GM12891 (cell line): ENCODE measurements around the gene BACH2.

ENCODE experiments used
- DNase-seq: peaks from one replicate; pipeline ENCODE4 v3.0.0; 2011; ENCODE audit warnings: low spot score; ENCODE audit not compliant: insufficient read length
- FAIRE-seq: peaks from 2 replicates; lab custom pipeline; 2011; peaks lifted over from hg19 to GRCh38; lab: Jason Lieb, UNC
- PAX5 ChIP-seq: IDR thresholded peaks from 2 replicates; pipeline ENCODE4 v1.6.1; 2011; ENCODE audit warnings: low read length, moderate library complexity, mild to moderate bottlenecking; ENCODE audit not compliant: insufficient read depth, severe bottlenecking
- POLR2A ChIP-seq: IDR thresholded peaks from 2 replicates; pipeline ENCODE4 v1.6.1; 2011; ENCODE audit warnings: low read depth, low read length, control low read depth
- POLR2AphosphoS5 ChIP-seq: IDR thresholded peaks from 2 replicates; pipeline ENCODE4 v1.6.1; 2011; ENCODE audit warnings: low read depth, low read length, control low read depth
- POU2F2 ChIP-seq: IDR thresholded peaks from 2 replicates; pipeline ENCODE4 v1.6.1; 2011; ENCODE audit warnings: low read depth, mild to moderate bottlenecking, control low read depth, low read length, moderate library complexity
- SPI1 ChIP-seq: IDR thresholded peaks from 2 replicates; pipeline ENCODE4 v1.6.1; 2011; ENCODE audit warnings: low read depth, low read length, control low read depth
- TAF1 ChIP-seq: IDR thresholded peaks from 2 replicates; pipeline ENCODE4 v1.6.1; 2011; ENCODE audit warnings: low read depth, low read length, control low read depth

BACH2 gene

GRCh38 chr6:89999154-89999553, 297.5 kb downstream of the BACH2 start:
- DNase-seq = no peak
- FAIRE-seq = no peak
- TF ChIP-seq TAF1 = no peak
- no peak for TF ChIP-seq PAX5
- no peak for TF ChIP-seq SPI1
- no peak for TF ChIP-seq POU2F2
- no peak for TF ChIP-seq POLR2AphosphoS5
- no peak for TF ChIP-seq POLR2A

GRCh38 chr6:89997456-89998445, 298.9 kb downstream of the BACH2 start:
- no peak for DNase-seq
- no peak for TF ChIP-seq POLR2AphosphoS5
- no peak for TF ChIP-seq SPI1
- TF ChIP-seq POU2F2 = no peak
- TF ChIP-seq POLR2A = no peak
- TF ChIP-seq TAF1 = no peak
- TF ChIP-seq PAX5 = no peak
- no peak for FAIRE-seq

- DNase-seq = no peak
- no peak for TF ChIP-seq SPI1
- TF ChIP-seq PAX5 = no peak
- TF ChIP-seq TAF1 = no peak
- TF ChIP-seq POU2F2 = no peak
- no peak for TF ChIP-seq POLR2A
- TF ChIP-seq POLR2AphosphoS5 = no peak
- FAIRE-seq = no peak
These were observed 303.2 kb downstream of the BACH2 start for GRCh38 chr6:89993411-89993810.

- TF ChIP-seq POLR2AphosphoS5 (no peak), SPI1 (no peak), PAX5 (no peak), POU2F2 (no peak), TAF1 (no peak), POLR2A (no peak)
- no peak for FAIRE-seq
- no peak for DNase-seq
These were observed 303.8 kb downstream of the BACH2 start for GRCh38 chr6:89992818-89993217.

- FAIRE-seq = no peak
- TF ChIP-seq SPI1 = no peak
- DNase-seq = no peak
These were observed 306.9 kb downstream of the BACH2 start for GRCh38 chr6:89989742-89990141.

- FAIRE-seq (no peak), DNase-seq (no peak)
- TF ChIP-seq POLR2A (no peak), POU2F2 (no peak), TAF1 (no peak), POLR2AphosphoS5 (no peak), PAX5 (no peak), SPI1 (no peak)
These were observed 308.8 kb downstream of the BACH2 start for GRCh38 chr6:89987830-89988229.

GRCh38 chr6:89987140-89987539, 309.5 kb downstream of the BACH2 start:
- no peak for DNase-seq
- no peak for FAIRE-seq
- no peak for TF ChIP-seq POLR2AphosphoS5
- no peak for TF ChIP-seq PAX5
- TF ChIP-seq TAF1 = no peak
- TF ChIP-seq POU2F2 = no peak
- no peak for TF ChIP-seq POLR2A
- TF ChIP-seq SPI1 = no peak

- DNase-seq (no peak), FAIRE-seq (no peak)
- no peak for TF ChIP-seq PAX5
- TF ChIP-seq POLR2A = no peak
- TF ChIP-seq SPI1 = no peak
- no peak for TF ChIP-seq POLR2AphosphoS5
- TF ChIP-seq TAF1 = no peak
- TF ChIP-seq POU2F2 = no peak
These were observed 310.0 kb downstream of the BACH2 start for GRCh38 chr6:89986650-89987074.

GRCh38 chr6:89985751-89986493, 310.7 kb downstream of the BACH2 start:
- no peak for FAIRE-seq
- no peak for DNase-seq
- TF ChIP-seq POU2F2 (no peak), POLR2A (no peak), POLR2AphosphoS5 (no peak), TAF1 (no peak), PAX5 (no peak), SPI1 (no peak)

GRCh38 chr6:89984926-89985750, 311.5 kb downstream of the BACH2 start:
- DNase-seq (no peak), FAIRE-seq (no peak)
- no peak for TF ChIP-seq SPI1
- TF ChIP-seq POU2F2 = no peak
- no peak for TF ChIP-seq TAF1
- TF ChIP-seq POLR2AphosphoS5 = no peak
- no peak for TF ChIP-seq PAX5
- TF ChIP-seq POLR2A = no peak
